PFSK-1 (cell line): Measurements from ENCODE around the gene CARS2.

ENCODE experiments used
- POLR2AphosphoS5 ChIP-seq: IDR thresholded peaks from 2 replicates; pipeline ENCODE4 v1.6.1; 2012; ENCODE audit warnings: low read depth, mild to moderate bottlenecking, control low read depth, low read length, moderate library complexity
- TF ChIP-seq, protein P1 (sequence below), 2 experiments: IDR thresholded peaks; 2 replicates each; pipeline versions ENCODE4 v1.6.1 to v1.8.0; 2011 to 2012; ENCODE audit warnings: low read depth in 2 of 2, low read length in 2 of 2, control low read depth in 1 of 2, inconsistent platforms in 1 of 2, mild to moderate bottlenecking in 1 of 2, moderate library complexity in 1 of 2; ENCODE audit not compliant: insufficient read depth in 1 of 2

DNA sequence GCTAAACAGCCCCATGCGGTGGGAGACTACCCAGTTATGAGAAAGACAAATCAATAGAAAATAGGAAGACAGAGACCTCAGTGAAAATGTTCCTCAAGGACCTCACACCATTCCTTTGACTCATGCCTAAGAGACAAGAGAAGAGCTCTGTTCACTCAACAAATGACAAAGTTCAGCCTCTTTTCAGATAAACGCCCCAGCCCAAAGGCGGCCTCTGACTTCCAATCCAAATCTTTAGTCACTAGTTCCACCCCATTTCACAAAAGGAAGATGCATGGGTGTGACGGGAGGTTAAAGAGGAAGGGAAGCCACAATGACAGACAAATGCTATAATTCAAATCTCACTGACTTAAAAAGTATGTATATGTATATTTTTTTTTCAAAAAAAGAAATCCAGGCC, 8.1 kb downstream of the CARS2 start:
- TF ChIP-seq, protein P1, sequence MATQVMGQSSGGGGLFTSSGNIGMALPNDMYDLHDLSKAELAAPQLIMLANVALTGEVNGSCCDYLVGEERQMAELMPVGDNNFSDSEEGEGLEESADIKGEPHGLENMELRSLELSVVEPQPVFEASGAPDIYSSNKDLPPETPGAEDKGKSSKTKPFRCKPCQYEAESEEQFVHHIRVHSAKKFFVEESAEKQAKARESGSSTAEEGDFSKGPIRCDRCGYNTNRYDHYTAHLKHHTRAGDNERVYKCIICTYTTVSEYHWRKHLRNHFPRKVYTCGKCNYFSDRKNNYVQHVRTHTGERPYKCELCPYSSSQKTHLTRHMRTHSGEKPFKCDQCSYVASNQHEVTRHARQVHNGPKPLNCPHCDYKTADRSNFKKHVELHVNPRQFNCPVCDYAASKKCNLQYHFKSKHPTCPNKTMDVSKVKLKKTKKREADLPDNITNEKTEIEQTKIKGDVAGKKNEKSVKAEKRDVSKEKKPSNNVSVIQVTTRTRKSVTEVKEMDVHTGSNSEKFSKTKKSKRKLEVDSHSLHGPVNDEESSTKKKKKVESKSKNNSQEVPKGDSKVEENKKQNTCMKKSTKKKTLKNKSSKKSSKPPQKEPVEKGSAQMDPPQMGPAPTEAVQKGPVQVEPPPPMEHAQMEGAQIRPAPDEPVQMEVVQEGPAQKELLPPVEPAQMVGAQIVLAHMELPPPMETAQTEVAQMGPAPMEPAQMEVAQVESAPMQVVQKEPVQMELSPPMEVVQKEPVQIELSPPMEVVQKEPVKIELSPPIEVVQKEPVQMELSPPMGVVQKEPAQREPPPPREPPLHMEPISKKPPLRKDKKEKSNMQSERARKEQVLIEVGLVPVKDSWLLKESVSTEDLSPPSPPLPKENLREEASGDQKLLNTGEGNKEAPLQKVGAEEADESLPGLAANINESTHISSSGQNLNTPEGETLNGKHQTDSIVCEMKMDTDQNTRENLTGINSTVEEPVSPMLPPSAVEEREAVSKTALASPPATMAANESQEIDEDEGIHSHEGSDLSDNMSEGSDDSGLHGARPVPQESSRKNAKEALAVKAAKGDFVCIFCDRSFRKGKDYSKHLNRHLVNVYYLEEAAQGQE (IDR thresholded peaks at IDR 0.05; ENCODE audit: insufficient read depth in 1 of 2, low read depth in 2 of 2, low read length in 2 of 2): no peak
- TF ChIP-seq POLR2AphosphoS5: no peak
